ENCODE measurements around the gene PPP2R2C.
A peak's percentile ranks its signal among the peaks of the same experiment; 100 is the strongest.

PPP2R2C gene

GRCh38 chr4:6401797-6402196 is 70.6 kb downstream of the PPP2R2C start:
- TF ChIP-seq YY1 (IDR thresholded peaks at IDR 0.05; ENCODE audit: insufficient read depth, insufficient read length) (no peak), SUZ12 (IDR thresholded peaks at IDR 0.05; ENCODE audit: extremely low read depth, insufficient read depth, insufficient read length) (no peak), ZNF274 (IDR thresholded peaks at IDR 0.05; ENCODE audit: low read depth, low read length) (no peak)
- Histone ChIP-seq H3K4me3 (ENCODE audit: insufficient read length, low read depth) (no peak overlapping the region), H3K4me1 (ENCODE audit: insufficient read depth, insufficient read length) (peaks cover 10% of the 10 kb centered on the region), H3K36me3 (ENCODE audit: insufficient read depth, insufficient read length, low read length) (no peaks in the 10 kb centered on the region), H3K9me3 (ENCODE audit: insufficient read depth, low read length) (no peaks in the 10 kb centered on the region), H3K27me3 (ENCODE audit: insufficient read depth, insufficient read length) (no peaks in the 10 kb centered on the region), H3K9ac (ENCODE audit: insufficient read length, low read depth) (no peak overlapping the region)
- DNase-seq (ENCODE audit: low read depth, low spot score) = no peak

- Histone ChIP-seq H3K9ac (ENCODE audit: insufficient read length, low read depth) (no peak overlapping the region), H3K36me3 (ENCODE audit: insufficient read depth, insufficient read length, low read length) (no peaks in the 10 kb centered on the region), H3K9me3 (ENCODE audit: insufficient read depth, low read length) (no peaks in the 10 kb centered on the region), H3K4me1 (ENCODE audit: insufficient read depth, insufficient read length) (peaks cover 13% of the 10 kb centered on the region), H3K27me3 (ENCODE audit: insufficient read depth, insufficient read length) (no peaks in the 10 kb centered on the region), H3K4me3 (ENCODE audit: insufficient read length, low read depth) (no peak overlapping the region)
- no peak for DNase-seq (ENCODE audit: low read depth, low spot score)
- TF ChIP-seq YY1 (IDR thresholded peaks at IDR 0.05; ENCODE audit: insufficient read depth, insufficient read length) (no peak), ZNF274 (IDR thresholded peaks at IDR 0.05; ENCODE audit: low read depth, low read length) (no peak), SUZ12 (IDR thresholded peaks at IDR 0.05; ENCODE audit: extremely low read depth, insufficient read depth, insufficient read length) (no peak)
Observed at GRCh38 chr4:6396696-6397236, 75.6 kb downstream of the PPP2R2C start.

- Histone ChIP-seq H3K9ac (ENCODE audit: insufficient read length, low read depth) (no peak overlapping the region), H3K36me3 (ENCODE audit: insufficient read depth, insufficient read length, low read length) (no peaks in the 10 kb centered on the region), H3K4me3 (ENCODE audit: insufficient read length, low read depth) (no peak overlapping the region), H3K4me1 (ENCODE audit: insufficient read depth, insufficient read length) (peaks cover 17% of the 10 kb centered on the region), H3K27me3 (ENCODE audit: insufficient read depth, insufficient read length) (no peaks in the 10 kb centered on the region), H3K9me3 (ENCODE audit: insufficient read depth, low read length) (no peaks in the 10 kb centered on the region)
- DNase-seq (ENCODE audit: low read depth, low spot score) = no peak
- no peak for TF ChIP-seq SUZ12 (IDR thresholded peaks at IDR 0.05; ENCODE audit: extremely low read depth, insufficient read depth, insufficient read length)
- TF ChIP-seq YY1 (IDR thresholded peaks at IDR 0.05; ENCODE audit: insufficient read depth, insufficient read length) = no peak
- TF ChIP-seq ZNF274 (IDR thresholded peaks at IDR 0.05; ENCODE audit: low read depth, low read length) = no peak
Observed at GRCh38 chr4:6395466-6396228, 76.8 kb downstream of the PPP2R2C start.

- Histone ChIP-seq H3K4me3 (ENCODE audit: insufficient read length, low read depth) (no peak overlapping the region), H3K9ac (ENCODE audit: insufficient read length, low read depth) (no peak overlapping the region), H3K27me3 (ENCODE audit: insufficient read depth, insufficient read length) (no peaks in the 10 kb centered on the region), H3K36me3 (ENCODE audit: insufficient read depth, insufficient read length, low read length) (no peaks in the 10 kb centered on the region), H3K4me1 (ENCODE audit: insufficient read depth, insufficient read length) (peaks cover 23% of the 10 kb centered on the region), H3K9me3 (ENCODE audit: insufficient read depth, low read length) (no peaks in the 10 kb centered on the region)
- TF ChIP-seq ZNF274 (IDR thresholded peaks at IDR 0.05; ENCODE audit: low read depth, low read length) (no peak), SUZ12 (IDR thresholded peaks at IDR 0.05; ENCODE audit: extremely low read depth, insufficient read depth, insufficient read length) (no peak)
- DNase-seq (ENCODE audit: low read depth, low spot score) = no peak
Observed at GRCh38 chr4:6394671-6395081, 77.7 kb downstream of the PPP2R2C start.

DNA sequence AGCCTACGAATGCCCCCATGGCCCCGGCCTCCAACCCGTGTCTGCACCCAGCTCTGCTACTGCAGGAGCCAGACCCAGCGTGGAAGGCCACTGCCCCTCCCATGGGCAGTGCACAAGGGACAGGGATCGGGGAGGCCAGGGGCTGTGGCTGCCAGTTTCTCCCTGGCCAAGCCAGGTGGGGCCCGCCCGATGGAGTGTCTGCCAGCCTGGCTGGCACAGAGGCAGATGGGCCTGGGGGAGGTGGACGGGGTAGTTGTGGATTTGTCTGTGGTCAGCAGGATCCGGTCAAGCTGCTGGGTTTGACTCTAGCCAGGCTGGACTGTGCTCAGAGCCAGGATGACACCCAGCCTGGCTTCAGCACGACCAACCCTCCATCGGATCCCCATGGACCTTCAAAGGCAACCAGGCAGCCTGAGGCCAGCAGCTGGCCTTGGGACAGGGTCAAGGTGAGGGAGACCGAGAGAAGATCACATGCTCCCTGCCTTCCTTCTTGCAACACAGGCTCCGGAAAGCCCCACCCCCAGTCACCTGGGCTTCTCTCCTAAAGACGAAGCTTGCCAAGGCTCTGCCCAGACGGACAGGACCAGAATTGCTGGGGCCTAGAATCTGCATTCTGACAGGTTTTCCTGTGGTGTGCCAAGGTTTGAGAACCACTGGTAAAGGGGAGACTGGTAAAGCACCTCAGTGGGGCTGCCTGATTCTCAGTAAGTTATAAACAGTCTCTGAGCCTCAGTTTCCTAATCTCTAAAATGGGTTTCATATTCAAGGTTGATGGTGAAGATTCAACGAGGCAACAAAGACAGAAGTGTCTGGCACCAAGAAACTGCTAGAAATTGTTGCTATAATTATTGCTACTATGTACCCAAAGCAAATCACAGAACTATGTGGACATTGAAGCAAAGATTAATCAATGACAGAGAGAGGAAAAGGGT is 78.6 kb downstream of the PPP2R2C start:
- peaks cover 23% of the 10 kb centered on the region for H3K4me1 ChIP-seq (ENCODE audit: insufficient read depth, insufficient read length)
- H3K27me3 ChIP-seq (ENCODE audit: insufficient read depth, insufficient read length) = no peaks in the 10 kb centered on the region
- H3K9ac ChIP-seq (ENCODE audit: insufficient read length, low read depth) = peak overlapping the region; percentile 22
- H3K9me3 ChIP-seq (ENCODE audit: insufficient read depth, low read length) = no peaks in the 10 kb centered on the region
- TF ChIP-seq SUZ12 (IDR thresholded peaks at IDR 0.05; ENCODE audit: extremely low read depth, insufficient read depth, insufficient read length) (no peak), YY1 (IDR thresholded peaks at IDR 0.05; ENCODE audit: insufficient read depth, insufficient read length) (no peak), ZNF274 (IDR thresholded peaks at IDR 0.05; ENCODE audit: low read depth, low read length) (no peak)
- no peak overlapping the region for H3K4me3 ChIP-seq (ENCODE audit: insufficient read length, low read depth)
- H3K36me3 ChIP-seq (ENCODE audit: insufficient read depth, insufficient read length, low read length) = no peaks in the 10 kb centered on the region
- DNase-seq (ENCODE audit: low read depth, low spot score) = no peak

DNA sequence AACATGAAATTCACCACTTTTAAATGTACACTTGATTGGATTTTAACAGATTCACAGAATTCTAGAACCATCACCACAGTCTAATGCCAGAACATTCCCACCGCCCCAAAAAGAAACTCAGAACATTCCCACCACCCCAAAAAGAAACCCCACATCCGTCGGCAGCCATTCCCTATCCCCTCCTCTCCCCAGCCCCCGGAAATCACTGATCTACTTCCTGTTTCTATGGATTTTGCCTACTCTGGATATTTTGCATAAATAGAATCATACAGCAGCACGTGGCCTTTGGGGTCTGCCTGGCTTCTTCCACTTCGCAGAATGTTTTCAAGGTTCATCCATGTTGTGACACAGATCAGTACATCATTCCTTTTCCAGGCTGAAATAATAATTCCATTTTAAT is 79.3 kb downstream of the PPP2R2C start:
- no peak overlapping the region for H3K9ac ChIP-seq (ENCODE audit: insufficient read length, low read depth)
- TF ChIP-seq SUZ12 (IDR thresholded peaks at IDR 0.05; ENCODE audit: extremely low read depth, insufficient read depth, insufficient read length) (no peak), YY1 (IDR thresholded peaks at IDR 0.05; ENCODE audit: insufficient read depth, insufficient read length) (no peak)
- no peaks in the 10 kb centered on the region for H3K36me3 ChIP-seq (ENCODE audit: insufficient read depth, insufficient read length, low read length)
- H3K4me3 ChIP-seq (ENCODE audit: insufficient read length, low read depth) = no peak overlapping the region
- no peaks in the 10 kb centered on the region for H3K27me3 ChIP-seq (ENCODE audit: insufficient read depth, insufficient read length)
- no peak for DNase-seq (ENCODE audit: low read depth, low spot score)
- peaks cover 23% of the 10 kb centered on the region for H3K4me1 ChIP-seq (ENCODE audit: insufficient read depth, insufficient read length)
- H3K9me3 ChIP-seq (ENCODE audit: insufficient read depth, low read length) = no peaks in the 10 kb centered on the region

- no peak for DNase-seq (ENCODE audit: low read depth, low spot score)
- Histone ChIP-seq H3K4me1 (ENCODE audit: insufficient read depth, insufficient read length) (peaks cover 22% of the 10 kb centered on the region), H3K9ac (ENCODE audit: insufficient read length, low read depth) (no peak overlapping the region), H3K36me3 (ENCODE audit: insufficient read depth, insufficient read length, low read length) (no peaks in the 10 kb centered on the region), H3K27me3 (ENCODE audit: insufficient read depth, insufficient read length) (no peaks in the 10 kb centered on the region), H3K9me3 (ENCODE audit: insufficient read depth, low read length) (no peaks in the 10 kb centered on the region), H3K4me3 (ENCODE audit: insufficient read length, low read depth) (no peak overlapping the region)
- TF ChIP-seq YY1 (IDR thresholded peaks at IDR 0.05; ENCODE audit: insufficient read depth, insufficient read length) (no peak), ZNF274 (IDR thresholded peaks at IDR 0.05; ENCODE audit: low read depth, low read length) (no peak), SUZ12 (IDR thresholded peaks at IDR 0.05; ENCODE audit: extremely low read depth, insufficient read depth, insufficient read length) (no peak)
Observed at GRCh38 chr4:6392407-6392806, 80.0 kb downstream of the PPP2R2C start.

Data from NT2/D1 (cell line).